Activated CD8-positive, alpha-beta T cell treated with anti-CD3 and anti-CD28 coated beads for 36 hours (primary cell): ENCODE data around the gene KDM2A. TPM values are rescaled to one million over a fixed set of nuclear protein-coding genes. Genes with fewer than 3 reads are reported as not detected.

ENCODE experiments used
- ATAC-seq: fragments of 200-7000 bp; cut with Tn5 transposase; one replicate; pipeline ENCODE4 v1.10.0; 2021; ENCODE audit warnings: mild to moderate bottlenecking, moderate library complexity
- CTCF ChIA-PET: fragments of 350-600 bp; sonication (Branson Sonifier 250); formaldehyde crosslinking; loops from one replicate; lab custom pipeline; 2021; ENCODE audit warnings: antibody characterized with exemption; lab: Charles Lee
- POLR2A ChIA-PET: fragments of 350-600 bp; sonication (Branson Sonifier 250); formaldehyde crosslinking; loops from one replicate; lab custom pipeline; 2021; ENCODE audit warnings: antibody characterized with exemption; lab: Charles Lee
- DNase-seq: peaks from one replicate; pipeline ENCODE4 v3.0.0-alpha.2; 2020
- H3K27ac Mint-ChIP-seq: one replicate; pipeline ENCODE4 v1.8.0; 2021; ENCODE audit warnings: mild to moderate bottlenecking, mixed read lengths
- H3K27me3 Mint-ChIP-seq: one replicate; pipeline ENCODE4 v1.8.0; 2021; ENCODE audit warnings: mixed read lengths
- H3K36me3 Mint-ChIP-seq: one replicate; pipeline ENCODE4 v1.8.0; 2021; ENCODE audit warnings: low read depth, mixed read lengths
- H3K4me1 Mint-ChIP-seq: one replicate; pipeline ENCODE4 v1.8.0; 2021; ENCODE audit warnings: low read depth, mixed read lengths
- H3K4me3 Mint-ChIP-seq: one replicate; pipeline ENCODE4 v1.8.0; 2021; ENCODE audit warnings: mild to moderate bottlenecking, moderate library complexity, mixed read lengths
- H3K9me3 Mint-ChIP-seq: one replicate; pipeline ENCODE4 v1.8.0; 2021; ENCODE audit warnings: mixed read lengths
- intact Hi-C: fragments of 100-400 bp; cut with micrococcal nuclease; formaldehyde crosslinking; loops from one replicate; pipeline ENCODE4 v1.10.0; 2022
- total RNA-seq, 2 experiments: library from RNA; stranded (reverse); gene quantifications; one replicate each; pipeline ENCODE4 v1.2.3, GENCODE V29; 2021
- TF ChIP-seq, protein P1 (sequence below): fragments of 200-600 bp; IDR thresholded peaks from one replicate; pipeline ENCODE4 v1.8.0; 2022; ENCODE audit warnings: antibody characterized with exemption, mild to moderate bottlenecking

Gene KDM2A
- total RNA-seq, 2 experiments from 2014 or later, result 79.6 to 88.1 TPM

GRCh38 chr11:67076202-67076601, 42.9 kb upstream of the KDM2A start:
- no peak overlapping the region for H3K4me3 Mint-ChIP-seq
- H3K36me3 Mint-ChIP-seq, result no peaks in the 10 kb centered on the region
- intact Hi-C loops, result no loop called here
- ATAC-seq, result no peak
- peaks cover 3% of the 10 kb centered on the region for H3K4me1 Mint-ChIP-seq
- ChIA-PET POLR2A (no interaction called here), CTCF (interaction anchor here (1.1 to 8.4 kb wide), 2 partner anchors 22 to 55 kb away, joined by 3 to 67 read pairs; partner anchors contain the start of gene RHOD)
- no peak for DNase-seq
- TF ChIP-seq, protein P1, sequence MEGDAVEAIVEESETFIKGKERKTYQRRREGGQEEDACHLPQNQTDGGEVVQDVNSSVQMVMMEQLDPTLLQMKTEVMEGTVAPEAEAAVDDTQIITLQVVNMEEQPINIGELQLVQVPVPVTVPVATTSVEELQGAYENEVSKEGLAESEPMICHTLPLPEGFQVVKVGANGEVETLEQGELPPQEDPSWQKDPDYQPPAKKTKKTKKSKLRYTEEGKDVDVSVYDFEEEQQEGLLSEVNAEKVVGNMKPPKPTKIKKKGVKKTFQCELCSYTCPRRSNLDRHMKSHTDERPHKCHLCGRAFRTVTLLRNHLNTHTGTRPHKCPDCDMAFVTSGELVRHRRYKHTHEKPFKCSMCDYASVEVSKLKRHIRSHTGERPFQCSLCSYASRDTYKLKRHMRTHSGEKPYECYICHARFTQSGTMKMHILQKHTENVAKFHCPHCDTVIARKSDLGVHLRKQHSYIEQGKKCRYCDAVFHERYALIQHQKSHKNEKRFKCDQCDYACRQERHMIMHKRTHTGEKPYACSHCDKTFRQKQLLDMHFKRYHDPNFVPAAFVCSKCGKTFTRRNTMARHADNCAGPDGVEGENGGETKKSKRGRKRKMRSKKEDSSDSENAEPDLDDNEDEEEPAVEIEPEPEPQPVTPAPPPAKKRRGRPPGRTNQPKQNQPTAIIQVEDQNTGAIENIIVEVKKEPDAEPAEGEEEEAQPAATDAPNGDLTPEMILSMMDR, result no peak
- no peaks in the 10 kb centered on the region for H3K27me3 Mint-ChIP-seq
- no peak overlapping the region for H3K27ac Mint-ChIP-seq
- no peaks in the 10 kb centered on the region for H3K9me3 Mint-ChIP-seq

- Mint-ChIP-seq H3K27me3 (peaks cover 5% of the 10 kb centered on the region), H3K9me3 (no peaks in the 10 kb centered on the region), H3K36me3 (no peaks in the 10 kb centered on the region), H3K4me3 (no peak overlapping the region), H3K4me1 (peaks cover 14% of the 10 kb centered on the region), H3K27ac (no peak overlapping the region)
- TF ChIP-seq, protein P1, result no peak
- POLR2A ChIA-PET, result interaction anchor here (0.7 kb wide), 1 partner anchor 8 kb away, joined by 5 read pairs; no protein-coding TSS in a partner anchor
- ATAC-seq (peak; percentile 38), DNase-seq (no peak)
- intact Hi-C loops, result no loop called here
- CTCF ChIA-PET, result interaction anchor here (0.8 to 1.4 kb wide), 3 partner anchors 31 to 93 kb away, joined by 3 to 4 read pairs (median 3); no protein-coding TSS in a partner anchor
These were observed 39.9 kb upstream of the KDM2A start for GRCh38 chr11:67079065-67079705.

DNA sequence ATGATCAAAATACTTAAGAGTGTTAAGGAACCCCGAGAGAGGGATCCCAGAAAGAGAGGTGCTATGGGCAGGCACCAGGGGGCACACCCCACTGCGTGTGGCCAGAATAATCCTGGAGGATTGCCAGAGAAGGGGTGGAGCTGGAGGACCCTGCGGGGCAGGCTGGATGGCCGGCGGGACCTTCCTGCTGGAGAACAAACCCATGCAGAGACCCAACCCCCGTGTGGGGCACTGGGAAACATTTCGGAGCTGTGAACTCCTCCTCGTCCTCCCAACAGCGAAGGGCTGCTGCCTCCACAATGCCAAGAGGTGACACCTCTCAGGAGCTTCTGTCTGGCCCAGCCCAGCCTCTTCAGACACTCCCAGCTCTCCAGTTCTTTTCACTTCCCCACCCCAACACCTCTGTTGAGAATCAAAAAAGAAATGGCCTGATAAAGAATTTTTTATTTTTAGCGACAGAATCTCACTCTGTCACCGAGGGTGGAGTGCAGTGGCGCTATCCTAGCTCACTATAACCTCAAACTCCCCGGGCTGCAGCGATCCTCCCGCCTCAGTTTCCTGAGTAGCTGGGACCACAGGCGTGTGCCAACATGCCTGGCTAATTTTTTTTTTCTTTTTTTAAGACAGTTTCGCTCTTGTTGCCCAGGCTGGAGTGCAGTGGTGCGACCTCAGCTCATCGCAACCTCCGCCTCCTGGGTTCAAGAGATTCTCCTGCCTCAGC, 36.8 kb upstream of the KDM2A start:
- intact Hi-C loops, result loop anchor here (5.0 kb wide), 1 partner anchor 85 kb away; no protein-coding TSS in a partner anchor
- Mint-ChIP-seq H3K4me3 (peak overlapping the region; percentile 32), H3K27me3 (peaks cover 5% of the 10 kb centered on the region), H3K36me3 (no peaks in the 10 kb centered on the region), H3K27ac (peak overlapping the region; percentile 20), H3K9me3 (no peaks in the 10 kb centered on the region), H3K4me1 (peaks cover 14% of the 10 kb centered on the region)
- CTCF ChIA-PET, result interaction anchor here (0.6 to 2.7 kb wide), 24 partner anchors 10 to 235 kb away, joined by 3 to 17 read pairs (median 4); partner anchors contain the start of gene KDM2A
- TF ChIP-seq, protein P1, result no peak
- POLR2A ChIA-PET, result interaction anchor here (0.5 to 1.6 kb wide), 3 partner anchors 29 to 188 kb away, joined by 3 to 5 read pairs (median 3); no protein-coding TSS in a partner anchor
- no peak for DNase-seq
- peak; percentile 7 for ATAC-seq

GRCh38 chr11:67083786-67084366, 35.2 kb upstream of the KDM2A start:
- DNase-seq, result no peak
- peaks cover 5% of the 10 kb centered on the region for H3K27me3 Mint-ChIP-seq
- ATAC-seq, result no peak
- no peaks in the 10 kb centered on the region for H3K9me3 Mint-ChIP-seq
- TF ChIP-seq, protein P1, result no peak
- no peak overlapping the region for H3K4me3 Mint-ChIP-seq
- H3K4me1 Mint-ChIP-seq, result peaks cover 14% of the 10 kb centered on the region
- ChIA-PET CTCF (interaction anchor here (1.2 to 2.2 kb wide), 2 partner anchors 43 to 83 kb away, joined by 4 to 8 read pairs; no protein-coding TSS in a partner anchor), POLR2A (no interaction called here)
- no peak overlapping the region for H3K27ac Mint-ChIP-seq
- intact Hi-C loops, result loop anchor here (5.0 kb wide), 1 partner anchor 83 kb away; no protein-coding TSS in a partner anchor
- no peaks in the 10 kb centered on the region for H3K36me3 Mint-ChIP-seq
